GM18909 (cell line): ENCODE data around the gene NAT9.

ENCODE experiments used
- ATAC-seq: cut with Tn5 transposase; IDR thresholded peaks from one replicate; pipeline ENCODE4 v1.9.1; 2021; ENCODE audit warnings: mild to moderate bottlenecking; ENCODE audit not compliant: unreplicated experiment, poor library complexity

The NAT9 gene

GRCh38 chr17:74782571-74782970, 6.4 kb upstream of the NAT9 start:
- ATAC-seq: no peak

- ATAC-seq: no peak
Observed at GRCh38 chr17:74780443-74781238, 4.5 kb upstream of the NAT9 start.

- ATAC-seq: no peak
Observed at GRCh38 chr17:74779948-74780400, 3.8 kb upstream of the NAT9 start.

- ATAC-seq: no peak
Observed at GRCh38 chr17:74779501-74779900, 3.4 kb upstream of the NAT9 start.

GRCh38 chr17:74778960-74779359, 2.8 kb upstream of the NAT9 start:
- no peak for ATAC-seq

GRCh38 chr17:74777901-74778515, 1.9 kb upstream of the NAT9 start:
- no peak for ATAC-seq

- ATAC-seq: no peak
Observed at GRCh38 chr17:74776990-74777389, 845 bp upstream of the NAT9 start.

GRCh38 chr17:74775409-74776043, 619 bp downstream of the NAT9 start:
- ATAC-seq: no peak

GRCh38 chr17:74773871-74774286, 2.3 kb downstream of the NAT9 start:
- ATAC-seq: no peak

- ATAC-seq: no peak
Observed at GRCh38 chr17:74773414-74773813, 2.7 kb downstream of the NAT9 start.

GRCh38 chr17:74772053-74772452, 4.1 kb downstream of the NAT9 start:
- no peak for ATAC-seq

- no peak for ATAC-seq
Observed at GRCh38 chr17:74771319-74771914, 4.7 kb downstream of the NAT9 start.

- no peak for ATAC-seq
Observed at GRCh38 chr17:74770498-74771318, 5.4 kb downstream of the NAT9 start.

- ATAC-seq: no peak
Observed at GRCh38 chr17:74769856-74770497, 6.2 kb downstream of the NAT9 start.

GRCh38 chr17:74769266-74769855, 6.8 kb downstream of the NAT9 start:
- no peak for ATAC-seq

- ATAC-seq: no peak
Observed at GRCh38 chr17:74768763-74769114, 7.4 kb downstream of the NAT9 start.

GRCh38 chr17:74768069-74768762, 7.9 kb downstream of the NAT9 start:
- no peak for ATAC-seq

GRCh38 chr17:74767111-74767516, 9.0 kb downstream of the NAT9 start:
- ATAC-seq: no peak

- ATAC-seq: no peak
Observed at GRCh38 chr17:74766413-74766812, 9.7 kb downstream of the NAT9 start.
